Cortex of kidney (tissue), 1 donor: ENCODE measurements around the gene BMERB1.

ENCODE experiments used
- DNase-seq: peaks from one replicate; lab custom pipeline; 2025; lab: John Stamatoyannopoulos, UW

Gene BMERB1

GRCh38 chr16:15495898-15496297 is 61.5 kb downstream of the BMERB1 start:
- DNase-seq: no peak

- DNase-seq: no peak
Observed at GRCh38 chr16:15498427-15499175, 64.2 kb downstream of the BMERB1 start.

- no peak for DNase-seq
Observed at GRCh38 chr16:15502041-15502725, 67.8 kb downstream of the BMERB1 start.

DNA sequence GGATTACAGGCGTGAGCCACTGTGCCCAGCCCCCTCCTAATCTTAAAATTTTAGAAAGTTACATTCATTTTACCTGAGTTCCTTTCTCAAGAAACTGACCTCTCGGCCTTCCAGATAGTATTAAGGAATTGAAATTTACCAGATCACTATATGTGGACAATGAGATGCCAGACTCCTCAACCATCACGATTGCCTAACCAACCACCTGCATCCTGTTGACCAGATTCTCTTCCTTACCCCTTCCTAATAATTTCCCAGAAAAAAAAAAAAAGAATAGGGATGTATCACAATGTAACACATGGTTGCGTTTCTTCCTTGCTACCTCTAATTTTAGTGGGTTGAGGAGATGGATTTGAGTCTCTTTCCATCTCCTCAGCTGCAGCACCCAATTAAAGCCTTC is 72.1 kb downstream of the BMERB1 start:
- no peak for DNase-seq

GRCh38 chr16:15507301-15507958 is 73.0 kb downstream of the BMERB1 start:
- no peak for DNase-seq

- no peak for DNase-seq
Observed at GRCh38 chr16:15507959-15508627, 73.7 kb downstream of the BMERB1 start.

GRCh38 chr16:15509051-15509592 is 74.7 kb downstream of the BMERB1 start:
- no peak for DNase-seq

- no peak for DNase-seq
Observed at GRCh38 chr16:15509593-15510535, 75.5 kb downstream of the BMERB1 start.

- no peak for DNase-seq
Observed at GRCh38 chr16:15510992-15511391, 76.6 kb downstream of the BMERB1 start.

GRCh38 chr16:15511759-15512487 is 77.5 kb downstream of the BMERB1 start:
- no peak for DNase-seq

DNA sequence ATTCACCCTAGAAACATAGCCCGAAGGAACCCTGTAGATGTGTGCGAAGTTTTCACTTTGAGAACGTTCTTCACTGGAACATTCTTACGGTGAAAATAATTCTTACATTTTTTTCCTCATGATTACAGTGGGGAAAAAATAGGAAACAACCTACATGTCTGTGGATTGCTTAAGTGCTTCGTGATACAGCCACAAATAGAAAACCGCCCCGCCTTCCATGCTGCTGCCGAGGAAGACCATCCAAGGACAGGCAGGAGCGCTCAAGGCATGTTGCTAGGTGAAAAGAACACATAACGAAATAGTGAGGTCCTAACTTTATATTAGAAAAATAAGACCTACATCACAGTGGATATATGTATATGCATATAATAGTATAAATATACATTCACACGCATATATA is 78.8 kb downstream of the BMERB1 start:
- DNase-seq: no peak

- DNase-seq: no peak
Observed at GRCh38 chr16:15515992-15516391, 81.6 kb downstream of the BMERB1 start.

DNA sequence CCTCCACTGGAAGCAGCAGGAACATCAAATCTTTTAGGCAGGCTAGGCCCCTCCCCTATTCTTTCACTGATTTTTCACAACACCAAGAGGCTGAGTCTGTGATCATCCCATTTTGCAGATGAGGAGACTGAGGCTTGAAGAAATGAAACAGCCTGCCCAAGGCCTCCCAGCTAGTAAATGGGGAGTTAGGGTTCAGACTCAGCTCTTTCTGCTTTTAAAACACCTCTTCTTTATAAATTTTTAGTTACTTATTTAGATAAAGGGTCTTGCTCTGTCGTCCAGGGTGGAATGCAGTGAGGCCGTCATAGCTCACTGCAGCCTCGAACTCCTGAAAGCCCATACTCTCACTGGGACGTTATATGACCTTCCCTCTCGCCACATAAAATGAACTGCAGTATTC is 82.2 kb downstream of the BMERB1 start:
- DNase-seq: no peak

DNA sequence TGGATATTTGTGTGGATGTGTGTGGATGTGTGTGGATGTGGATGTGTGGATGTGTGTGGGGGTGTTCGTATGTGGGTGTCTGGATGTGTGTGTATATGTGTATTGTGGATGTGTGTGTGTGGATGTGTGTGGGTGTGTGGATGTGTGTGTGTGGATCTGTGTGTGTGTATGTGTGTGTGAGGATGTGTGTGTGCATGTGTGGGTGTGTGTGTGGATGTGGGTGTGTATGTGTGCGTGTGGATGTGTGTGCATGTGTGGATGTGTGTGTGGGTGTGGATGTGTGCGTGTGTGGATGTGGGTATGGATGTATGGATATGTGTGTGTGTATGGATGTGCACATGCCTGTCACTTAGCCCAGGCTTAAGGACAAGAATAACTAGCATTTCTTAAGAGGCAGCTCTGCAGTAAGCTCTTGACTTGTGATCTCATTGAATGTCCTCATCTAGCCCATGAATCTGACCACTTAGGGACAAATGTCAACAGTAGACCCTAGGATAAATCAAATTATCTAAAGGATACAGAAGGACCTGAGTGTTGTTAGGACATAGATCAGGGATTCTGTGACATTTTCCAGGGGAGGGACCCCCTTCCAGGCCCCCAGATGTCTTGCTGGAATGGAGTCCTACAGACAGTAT is 83.5 kb downstream of the BMERB1 start:
- no peak for DNase-seq

GRCh38 chr16:15518381-15519351 is 84.3 kb downstream of the BMERB1 start:
- DNase-seq: no peak

DNA sequence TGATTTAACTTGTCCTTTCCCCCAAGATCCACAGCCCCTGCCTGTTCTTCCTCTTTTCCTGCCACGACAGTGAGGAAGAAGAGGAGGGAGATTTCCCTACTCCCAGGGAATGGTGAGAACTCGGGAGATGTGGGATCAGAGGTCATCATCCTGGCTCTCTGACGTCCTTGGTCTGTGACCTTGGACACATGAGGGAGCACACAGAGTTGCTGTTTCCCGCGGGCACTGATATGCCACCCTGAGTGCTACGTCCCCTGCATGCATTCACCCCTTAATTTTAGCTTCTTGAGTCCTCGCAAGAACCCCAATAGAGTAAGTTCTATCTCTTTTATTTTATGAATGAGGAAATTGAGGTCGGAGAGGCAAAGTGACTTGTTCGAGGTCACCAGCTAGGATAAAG is 85.4 kb downstream of the BMERB1 start:
- DNase-seq: no peak

DNA sequence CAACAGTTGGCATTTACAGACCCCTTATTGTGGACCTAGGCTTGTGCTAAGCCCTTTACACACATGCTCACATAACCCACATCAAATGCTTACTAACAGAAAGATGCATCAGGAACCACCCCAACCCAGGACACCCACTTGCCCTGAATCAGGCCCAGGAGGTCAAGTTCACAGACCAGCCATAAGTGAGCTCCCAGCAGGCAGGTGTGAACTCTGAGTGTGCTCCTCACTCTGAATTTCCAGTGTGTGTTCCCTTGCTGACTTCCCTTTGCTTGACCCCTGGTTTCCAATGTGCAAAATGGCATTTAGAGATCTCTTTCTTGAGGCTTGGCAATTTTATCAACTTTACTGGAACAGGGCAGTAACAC is 87.0 kb downstream of the BMERB1 start:
- DNase-seq: no peak

DNA sequence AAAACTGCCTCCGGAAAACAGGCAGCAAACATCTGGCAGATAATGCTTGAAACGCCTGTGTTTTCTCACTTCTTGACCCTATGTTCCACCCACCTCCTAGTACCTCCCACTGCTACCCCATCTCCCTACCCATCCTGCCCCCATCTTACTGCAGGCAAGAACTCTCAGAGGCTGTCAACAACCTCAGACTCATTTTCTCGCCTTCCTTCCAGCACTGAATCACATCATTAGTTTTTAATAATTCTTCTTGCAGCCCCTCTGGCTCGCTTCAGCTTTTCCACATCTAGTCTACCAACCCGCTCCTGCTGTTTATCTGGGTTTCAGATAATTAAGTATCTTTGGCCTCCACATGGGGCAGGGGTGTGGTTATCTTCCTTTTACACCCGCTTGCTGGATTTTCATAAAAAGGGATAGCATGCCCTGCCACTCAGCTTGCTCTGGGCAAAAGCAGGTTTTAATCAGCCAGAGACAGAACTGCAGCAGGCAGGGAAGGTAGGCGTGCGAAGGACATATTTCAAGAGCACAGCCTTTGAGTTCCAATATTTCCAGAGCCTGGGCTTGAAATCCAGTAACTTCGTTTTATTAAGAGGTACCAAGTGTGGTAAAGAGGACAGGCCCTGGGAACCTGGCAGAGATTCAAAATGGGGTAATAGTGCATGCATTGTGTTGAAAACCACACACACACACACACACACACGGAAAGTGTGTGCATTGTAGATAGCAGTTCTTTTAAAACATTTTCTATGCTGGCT is 87.5 kb downstream of the BMERB1 start:
- no peak for DNase-seq
